ENCODE results near the gene TC2N. TPM values are rescaled to one million over a fixed set of nuclear protein-coding genes. Genes with fewer than 3 reads are reported as not detected.
"Not testable (repeated sequence)": the region's sequence is repeated elsewhere in the genome, so short reads cannot be mapped to it uniquely, and the experiment has no call there.

Gene TC2N
- total and polyA plus RNA-seq, 9 of the 15 experiments (the other 6 are each of a cell fraction or from before 2014, with no cell fraction given), result 2.0 to 12.5 (median 7.3) TPM

GRCh38 chr14:91871401-91871800 is 4.1 kb upstream of the TC2N start:
- H3K4me3 ChIP-seq; H3K9me1 ChIP-seq (ENCODE audit: control insufficient read depth, insufficient read depth, low read length); in situ Hi-C loops (cut with MboI); H3K4me2 ChIP-seq (ENCODE audit: insufficient read depth, low read length); H3K9me3 ChIP-seq (replicated peaks; ENCODE audit: control insufficient read depth, insufficient read depth, low read depth, low read length); H3K79me2 ChIP-seq (ENCODE audit: control insufficient read depth, insufficient read depth, low read length); ATAC-seq; H4K20me1 ChIP-seq (replicated peaks; ENCODE audit: control insufficient read depth, insufficient read depth, low read length); POLR2A ChIA-PET; H3K4me1 ChIP-seq (replicated peaks in 1 of 2; ENCODE audit: control insufficient read depth in 2 of 2, insufficient read depth in 2 of 2, low read length in 2 of 2); CTCF ChIA-PET (ENCODE audit: low intra/inter-chr PET ratio); DNase-seq (ENCODE audit: extremely low read depth in 1 of 4, low spot score in 3 of 4); H3K36me3 ChIP-seq (ENCODE audit: control insufficient read depth, insufficient read depth, low read length); FAIRE-seq; BruUV-seq (replicated peaks); H2AFZ ChIP-seq (ENCODE audit: low read depth, low read length); intact Hi-C loops (cut with micrococcal nuclease); H3K9ac ChIP-seq (ENCODE audit: insufficient read depth in 1 of 2, low read depth in 2 of 2, low read length in 2 of 2); H3K27ac ChIP-seq (ENCODE audit: extremely low read depth, low read depth, low read length): not testable (repeated sequence)
- 0% methylated on average over 4 of the region's 4 CpGs for WGBS (ENCODE audit: insufficient coverage, low coverage, missing lambda C conversion rate)
- peaks cover 0 to 26% of the 10 kb centered on the region in 2 experiments; a peak in 2 of 5 replicates for H3K27me3 ChIP-seq (ENCODE audit: control insufficient read depth in 2 of 2, insufficient read depth in 2 of 2, low read length in 2 of 2)

GRCh38 chr14:91870890-91871289 is 3.6 kb upstream of the TC2N start:
- H3K9me1 ChIP-seq (ENCODE audit: control insufficient read depth, insufficient read depth, low read length), result no peaks in the 10 kb centered on the region
- no peaks in the 10 kb centered on the region; a peak in 1 of 5 replicates for H3K4me1 ChIP-seq (replicated peaks in 1 of 2; ENCODE audit: control insufficient read depth in 2 of 2, insufficient read depth in 2 of 2, low read length in 2 of 2)
- ChIA-PET POLR2A (no interaction called here), CTCF (ENCODE audit: low intra/inter-chr PET ratio) (no interaction called here)
- H3K4me2 ChIP-seq (ENCODE audit: insufficient read depth, low read length), result no peak overlapping the region
- ATAC-seq (no peak), DNase-seq (ENCODE audit: extremely low read depth in 1 of 4, low spot score in 3 of 4) (no peak), FAIRE-seq (no peak)
- H2AFZ ChIP-seq (ENCODE audit: low read depth, low read length), result no peak overlapping the region
- intact Hi-C loops (cut with micrococcal nuclease), result no loop called here
- WGBS (ENCODE audit: insufficient coverage, low coverage, missing lambda C conversion rate), result 0% methylated on average over 1 of the region's 2 CpGs
- no peak overlapping the region for H3K27ac ChIP-seq (ENCODE audit: extremely low read depth, low read depth, low read length)
- no peaks in the 10 kb centered on the region; the same call in 1 of the 2 replicates for H4K20me1 ChIP-seq (replicated peaks; ENCODE audit: control insufficient read depth, insufficient read depth, low read length)
- no peak overlapping the region for H3K4me3 ChIP-seq
- in situ Hi-C loops (cut with MboI), result no loop called here
- H3K36me3 ChIP-seq (ENCODE audit: control insufficient read depth, insufficient read depth, low read length), result no peaks in the 10 kb centered on the region
- H3K9me3 ChIP-seq (replicated peaks; ENCODE audit: control insufficient read depth, insufficient read depth, low read depth, low read length), result no peaks in the 10 kb centered on the region
- BruUV-seq (replicated peaks), result no TSS peak
- H3K9ac ChIP-seq (ENCODE audit: insufficient read depth in 1 of 2, low read depth in 2 of 2, low read length in 2 of 2), result no peak overlapping the region
- peaks cover 0 to 26% of the 10 kb centered on the region in 2 experiments; a peak in 2 of 5 replicates for H3K27me3 ChIP-seq (ENCODE audit: control insufficient read depth in 2 of 2, insufficient read depth in 2 of 2, low read length in 2 of 2)
- H3K79me2 ChIP-seq (ENCODE audit: control insufficient read depth, insufficient read depth, low read length), result no peaks in the 10 kb centered on the region
- TF ChIP-seq MCM3 (IDR thresholded peaks at IDR 0.05), result no peak
- no peak for TF ChIP-seq RREB1 (CRISPR knock-in tag; IDR thresholded peaks at IDR 0.05)
- TF ChIP-seq CREM (IDR thresholded peaks at IDR 0.05; ENCODE audit: low read depth), result no peak
- no peak for TF ChIP-seq YBX1 (IDR thresholded peaks at IDR 0.05)
- TF ChIP-seq SMAD2 (IDR thresholded peaks at IDR 0.05; ENCODE audit: low read depth, low read length), result no peak
- no peak for TF ChIP-seq ASH1L (IDR thresholded peaks at IDR 0.05; ENCODE audit: borderline replicate concordance, low read depth, partially characterized antibody)
- TF ChIP-seq ZNF217 (CRISPR knock-in tag; IDR thresholded peaks at IDR 0.05), result no peak
- TF ChIP-seq ZNF239 (CRISPR knock-in tag; IDR thresholded peaks at IDR 0.05), result no peak
- no peak for TF ChIP-seq KAT7 (CRISPR knock-in tag; IDR thresholded peaks at IDR 0.05; ENCODE audit: borderline replicate concordance)
- no peak for TF ChIP-seq ZBTB8A (IDR thresholded peaks at IDR 0.05; ENCODE audit: partially characterized antibody)
- no peak for TF ChIP-seq RBFOX2 (IDR thresholded peaks at IDR 0.05; ENCODE audit: low read depth, low read length)
- TF ChIP-seq, protein P1, sequence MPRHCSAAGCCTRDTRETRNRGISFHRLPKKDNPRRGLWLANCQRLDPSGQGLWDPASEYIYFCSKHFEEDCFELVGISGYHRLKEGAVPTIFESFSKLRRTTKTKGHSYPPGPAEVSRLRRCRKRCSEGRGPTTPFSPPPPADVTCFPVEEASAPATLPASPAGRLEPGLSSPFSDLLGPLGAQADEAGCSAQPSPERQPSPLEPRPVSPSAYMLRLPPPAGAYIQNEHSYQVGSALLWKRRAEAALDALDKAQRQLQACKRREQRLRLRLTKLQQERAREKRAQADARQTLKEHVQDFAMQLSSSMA (CRISPR knock-in tag; IDR thresholded peaks at IDR 0.05), result no peak
